Adrenal gland (tissue), 5 donors: ENCODE results near the gene CAMKMT.

Experiments used
- CTCF ChIP-seq, 6 experiments: fragments of 450-650 bp in 4 of 6; fragments of 200-600 bp in 2 of 6; sonication (generic) in 1 of 6; IDR thresholded peaks; 1 replicate in 5 of 6; 2 replicates in 1 of 6; pipeline versions ENCODE4 v1.5.1 to v1.8.0; 2016 to 2021; ENCODE audit warnings: antibody characterized with exemption in 6 of 6, mild to moderate bottlenecking in 2 of 6, moderate library complexity in 1 of 6
- POLR2A ChIP-seq, 2 donors: fragments of 450-650 bp; IDR thresholded peaks; one replicate each; pipeline ENCODE4 v1.6.1; 2017; ENCODE audit warnings: antibody characterized with exemption in 2 of 2, mild to moderate bottlenecking in 2 of 2, moderate library complexity in 1 of 2
- donor health status: DM: no; HTN: no; CAD: no.

- TF ChIP-seq CTCF (IDR thresholded peaks at IDR 0.05) (no peak), POLR2A (IDR thresholded peaks at IDR 0.05) (no peak)
These were observed 277.7 kb downstream of the CAMKMT start for GRCh38 chr2:44639399-44639798.
